GM18499 (cell line): ENCODE results near the gene KRT73.
"Not testable (repeated sequence)": the region's sequence is repeated elsewhere in the genome, so short reads cannot be mapped to it uniquely, and the experiment has no call there.

Source experiments
- ATAC-seq: cut with Tn5 transposase; IDR thresholded peaks from one replicate; pipeline ENCODE4 v1.9.1; 2021; ENCODE audit warnings: moderate number of reproducible peaks; ENCODE audit not compliant: insufficient read depth, unreplicated experiment

KRT73 gene

GRCh38 chr12:52603314-52603713 lies 15.0 kb downstream of the KRT73 start:
- ATAC-seq = no peak

GRCh38 chr12:52602552-52602951 lies 15.8 kb downstream of the KRT73 start:
- ATAC-seq = no peak

GRCh38 chr12:52601671-52602070 lies 16.7 kb downstream of the KRT73 start:
- ATAC-seq = no peak

GRCh38 chr12:52600941-52601481 lies 17.3 kb downstream of the KRT73 start, which contains the start of gene KRT72:
KRT72 (minus strand) TSS chr12:52601463; CDS start chr12:52601452, 11 bp downstream.
- no peak for ATAC-seq

GRCh38 chr12:52600475-52600874 lies 17.9 kb downstream of the KRT73 start:
- ATAC-seq = no peak

GRCh38 chr12:52600071-52600470 lies 18.3 kb downstream of the KRT73 start:
- ATAC-seq = no peak

GRCh38 chr12:52598966-52599365 lies 19.4 kb downstream of the KRT73 start:
- ATAC-seq = no peak

- ATAC-seq = not testable (repeated sequence)
These were observed 24.1 kb downstream of the KRT73 start for GRCh38 chr12:52594237-52594636.

GRCh38 chr12:52591521-52591920 lies 26.8 kb downstream of the KRT73 start:
- ATAC-seq = no peak

- no peak for ATAC-seq
These were observed 28.3 kb downstream of the KRT73 start for GRCh38 chr12:52590021-52590420.

- ATAC-seq = no peak
These were observed 30.8 kb downstream of the KRT73 start for GRCh38 chr12:52587563-52587962.

GRCh38 chr12:52585946-52586345 lies 32.4 kb downstream of the KRT73 start:
- ATAC-seq = no peak

- no peak for ATAC-seq
These were observed 33.3 kb downstream of the KRT73 start for GRCh38 chr12:52585066-52585465.

- no peak for ATAC-seq
These were observed 34.1 kb downstream of the KRT73 start for GRCh38 chr12:52584156-52584682.

- no peak for ATAC-seq
These were observed 35.3 kb downstream of the KRT73 start for GRCh38 chr12:52582971-52583456.

- no peak for ATAC-seq
These were observed 35.9 kb downstream of the KRT73 start for GRCh38 chr12:52582486-52582885.

- ATAC-seq = no peak
These were observed 36.9 kb downstream of the KRT73 start for GRCh38 chr12:52581481-52581880.

- ATAC-seq = no peak
These were observed 37.3 kb downstream of the KRT73 start for GRCh38 chr12:52581066-52581465.

- ATAC-seq = no peak
These were observed 37.9 kb downstream of the KRT73 start for GRCh38 chr12:52580496-52580895.

- ATAC-seq = no peak
These were observed 38.6 kb downstream of the KRT73 start for GRCh38 chr12:52579468-52580465.

GRCh38 chr12:52578469-52578868 lies 39.9 kb downstream of the KRT73 start:
- no peak for ATAC-seq
